SU-DHL-6 (cell line): ENCODE measurements around the gene SLC39A1.

Source experiments
- H2AFZ ChIP-seq: fragments of 200-600 bp; sonication (generic); 2 replicates; pipeline ENCODE4 v1.6.1; 2014; ENCODE audit warnings: low read depth, mild to moderate bottlenecking, moderate library complexity, mixed read lengths, antibody characterized with exemption, low read length; ENCODE audit not compliant: severe bottlenecking
- H3F3A ChIP-seq: fragments of 200-600 bp; shearing (Covaris generic); 2 replicates; pipeline ENCODE4 v1.6.0; 2016; ENCODE audit warnings: antibody characterized with exemption, mild to moderate bottlenecking; ENCODE audit not compliant: insufficient read depth
- H3K27ac ChIP-seq: fragments of 200-600 bp; sonication (generic); 2 replicates; pipeline ENCODE4 v1.5.1; 2016; ENCODE audit warnings: low read depth, mild to moderate bottlenecking, low read length, moderate library complexity, mixed read lengths
- H3K27me3 ChIP-seq: fragments of 200-600 bp; sonication (generic), shearing (Covaris generic); 2 replicates; pipeline ENCODE4 v1.6.0; 2014; ENCODE audit warnings: mild to moderate bottlenecking, low read length
- H3K36me3 ChIP-seq: fragments of 200-600 bp; sonication (generic); 2 replicates; pipeline ENCODE4 v1.6.1; 2014; ENCODE audit warnings: mild to moderate bottlenecking, low read length, mixed read lengths
- H3K4me2 ChIP-seq: fragments of 300-600, 200-600 bp; shearing (Covaris generic), sonication (generic); 2 replicates; pipeline ENCODE4 v1.6.0; 2014; ENCODE audit warnings: low read length, low read depth, mild to moderate bottlenecking; ENCODE audit not compliant: poor library complexity, severe bottlenecking
- H3K4me3 ChIP-seq: fragments of 200-600 bp; sonication (generic); 2 replicates; pipeline ENCODE4 v1.5.1; 2014; ENCODE audit warnings: antibody characterized with exemption, low read length, mild to moderate bottlenecking, mixed read lengths; ENCODE audit not compliant: insufficient read depth, poor library complexity, severe bottlenecking
- H3K79me2 ChIP-seq: fragments of 200-600 bp; sonication (generic); 2 replicates; pipeline ENCODE4 v1.6.1; 2014; ENCODE audit warnings: mild to moderate bottlenecking, low read length, moderate library complexity; ENCODE audit not compliant: insufficient read depth
- H3K9ac ChIP-seq: fragments of 200-600 bp; sonication (generic); 2 replicates; pipeline ENCODE4 v1.7.0; 2014; ENCODE audit warnings: mild to moderate bottlenecking, low read length
- H3K9me2 ChIP-seq: fragments of 200-600 bp; sonication (generic); replicated peaks from 2 replicates; pipeline ENCODE4 v1.6.1; 2014; ENCODE audit warnings: low read length; ENCODE audit not compliant: insufficient read depth
- H3K9me3 ChIP-seq: fragments of 200-600 bp; sonication (generic); 2 replicates; pipeline ENCODE4 v1.6.1; 2014; ENCODE audit warnings: low read length, mixed read lengths; ENCODE audit not compliant: insufficient read depth
- H4K20me1 ChIP-seq: fragments of 200-600 bp; sonication (generic); 2 replicates; pipeline ENCODE4 v1.6.1; 2014; ENCODE audit warnings: low read depth, mild to moderate bottlenecking, antibody characterized with exemption, low read length, moderate library complexity, mixed read lengths
- CTCF ChIP-seq: fragments of 200-600 bp; sonication (generic); IDR thresholded peaks from one replicate; pipeline ENCODE4 v1.5.1; 2017; ENCODE audit warnings: antibody characterized with exemption, mild to moderate bottlenecking, low read length, moderate library complexity; ENCODE audit not compliant: insufficient read depth, poor library complexity, severe bottlenecking
- EZH2phosphoT487 ChIP-seq: fragments of 200-600 bp; sonication (generic), shearing (Covaris generic); conservative IDR thresholded peaks from 2 replicates; pipeline ENCODE4 v1.6.1; 2018; ENCODE audit warnings: mild to moderate bottlenecking, antibody characterized with exemption, low read length, moderate library complexity, mixed read lengths

The SLC39A1 gene

GRCh38 chr1:153987621-153988020 is 24.3 kb upstream of the SLC39A1 start:
- Histone ChIP-seq H3K4me3 (no peak overlapping the region), H3K9ac (peak overlapping the region; percentile 34), H2AFZ (peak overlapping the region; percentile 89), H3K27me3 (no peaks in the 10 kb centered on the region), H4K20me1 (peaks cover 6% of the 10 kb centered on the region), H3F3A (peaks cover 21% of the 10 kb centered on the region), H3K36me3 (peaks cover 13% of the 10 kb centered on the region), H3K27ac (peak overlapping the region; percentile 63), H3K4me2 (peak overlapping the region; percentile 67), H3K9me3 (no peaks in the 10 kb centered on the region), H3K79me2 (peaks cover 18% of the 10 kb centered on the region), H3K9me2 (no peaks in the 10 kb centered on the region)
- TF ChIP-seq EZH2phosphoT487 = no peak
- TF ChIP-seq CTCF = no peak

- H3K36me3 ChIP-seq = peaks cover under 1% of the 10 kb centered on the region; the same call in 1 of the 2 replicates
- TF ChIP-seq EZH2phosphoT487 = no peak
- no peak for TF ChIP-seq CTCF
- H3K9me2 ChIP-seq = no peaks in the 10 kb centered on the region
- no peaks in the 10 kb centered on the region for H4K20me1 ChIP-seq
- peaks cover 6% of the 10 kb centered on the region for H3K79me2 ChIP-seq
- peak within 1 kb of the TSS; percentile 34 for H3K9ac ChIP-seq
- H2AFZ ChIP-seq = peak within 1 kb of the TSS; percentile 89
- H3F3A ChIP-seq = peaks cover 6% of the 10 kb centered on the region; the same call in 1 of the 2 replicates
- H3K4me3 ChIP-seq = no peak within 1 kb of the TSS
- H3K27me3 ChIP-seq = no peaks in the 10 kb centered on the region
- H3K9me3 ChIP-seq = no peaks in the 10 kb centered on the region
- H3K27ac ChIP-seq = peak within 1 kb of the TSS; percentile 63
- H3K4me2 ChIP-seq = peak within 1 kb of the TSS; percentile 67
Measured at GRCh38 chr1:153985941-153986761, 22.8 kb upstream of the SLC39A1 start, which contains the start of gene RAB13. TSS of gene RAB13 (minus strand) at chr1:153986339. CDS start at chr1:153986236, 103 bp downstream.

GRCh38 chr1:153985341-153985912 is 22.1 kb upstream of the SLC39A1 start:
- Histone ChIP-seq H3K36me3 (no peaks in the 10 kb centered on the region), H3K79me2 (no peaks in the 10 kb centered on the region), H3K9me3 (no peaks in the 10 kb centered on the region), H2AFZ (no peak overlapping the region), H3K27me3 (no peaks in the 10 kb centered on the region), H3K4me2 (no peak overlapping the region), H3K4me3 (no peak overlapping the region), H3F3A (0 out of 2 replicates have a peak, but pooled peaks cover 4% of the 10 kb centered on the region), H3K9me2 (no peaks in the 10 kb centered on the region), H3K9ac (no peak overlapping the region), H3K27ac (no peak overlapping the region), H4K20me1 (no peaks in the 10 kb centered on the region)
- TF ChIP-seq EZH2phosphoT487 (no peak), CTCF (no peak)
